Natural killer cell (primary cell): ENCODE data around the gene GNG3. TPM values are rescaled to one million over a fixed set of nuclear protein-coding genes. Genes with fewer than 3 reads are reported as not detected.
A peak's percentile ranks its signal among the peaks of the same experiment; 100 is the strongest.

ENCODE experiments used
- ATAC-seq, 3 donors: fragments of 150-1000 bp in 2 of 3; fragments of 200-7000 bp in 1 of 3; cut with Tn5 transposase; 1 replicate in 1 of 3; 2 replicates in 2 of 3; pipeline ENCODE4 v1.10.0; 2021; ENCODE audit warnings: mild to moderate bottlenecking in 2 of 3, moderate library complexity in 2 of 3
- DNase-seq, 2 donors: peaks; one replicate each; pipeline versions ENCODE4 v3.0.0 to v3.0.0-alpha.2; 2013 to 2021; ENCODE audit warnings: mixed read lengths in 1 of 2
- H3K27ac ChIP-seq: one replicate; pipeline ENCODE4 v1.5.1; 2013; ENCODE audit warnings: mild to moderate bottlenecking, low read length
- H3K27me3 ChIP-seq: one replicate; pipeline ENCODE4 v1.6.1; 2013; ENCODE audit warnings: low read length; ENCODE audit not compliant: control insufficient read depth, insufficient read depth
- H3K36me3 ChIP-seq: one replicate; pipeline ENCODE4 v1.6.1; 2013; ENCODE audit warnings: low read length; ENCODE audit not compliant: control insufficient read depth, insufficient read depth
- H3K4me1 ChIP-seq: one replicate; pipeline ENCODE4 v1.6.1; 2013; ENCODE audit warnings: low read length; ENCODE audit not compliant: control insufficient read depth, insufficient read depth
- H3K4me3 ChIP-seq: one replicate; pipeline ENCODE4 v1.5.1; 2013; ENCODE audit warnings: low read length
- H3K9me3 ChIP-seq: one replicate; pipeline ENCODE4 v1.6.1; 2013; ENCODE audit warnings: low read length; ENCODE audit not compliant: control insufficient read depth, insufficient read depth
- H3K27ac Mint-ChIP-seq, 2 donors: one replicate each; pipeline ENCODE4 v1.8.0; 2022; ENCODE audit warnings: mild to moderate bottlenecking in 2 of 2, mixed read lengths in 2 of 2, moderate library complexity in 1 of 2
- H3K27me3 Mint-ChIP-seq, 2 donors: one replicate each; pipeline ENCODE4 v1.8.0; 2022; ENCODE audit warnings: low read depth in 2 of 2, mixed read lengths in 2 of 2
- H3K36me3 Mint-ChIP-seq: one replicate; pipeline ENCODE4 v1.8.0; 2022; ENCODE audit warnings: mixed read lengths
- H3K4me1 Mint-ChIP-seq, 2 donors: one replicate each; pipeline ENCODE4 v1.8.0; 2022; ENCODE audit warnings: mixed read lengths in 2 of 2
- H3K4me3 Mint-ChIP-seq: one replicate; pipeline ENCODE4 v1.8.0; 2022; ENCODE audit warnings: mild to moderate bottlenecking, moderate library complexity, mixed read lengths
- H3K9me3 Mint-ChIP-seq, 2 donors: one replicate each; pipeline ENCODE4 v1.8.0; 2022; ENCODE audit warnings: mixed read lengths in 2 of 2
- CTCF ChIP-seq: fragments of 200-600 bp; IDR thresholded peaks from one replicate; pipeline ENCODE4 v1.8.0; 2022; ENCODE audit warnings: antibody characterized with exemption
- WGBS: methylation state at CpG from one replicate; pipeline ENCODE4 v1.1.7; 2013; ENCODE audit warnings: missing lambda C conversion rate; ENCODE audit not compliant: insufficient coverage; 5-methylcytosine and 5-hydroxymethylcytosine counted together
- intact Hi-C: fragments of 100-400 bp; cut with micrococcal nuclease; formaldehyde crosslinking; loops from one replicate; pipeline ENCODE4 v1.14.2; 2022
- total RNA-seq, 4 donors: library from RNA; stranded (reverse); fragments of 120-200 nt in 1 of 4; gene quantifications; one replicate each; pipeline versions ENCODE4 v1.2.3 to v1.2.4, GENCODE V29; 2013 to 2022

GNG3 gene
- total RNA-seq, 3 donors from 2014 or later (not counting 1 experiment from before 2014, with no cell fraction given): not detected

- H3K27me3 ChIP-seq: no peaks in the 10 kb centered on the region
- TF ChIP-seq CTCF: no peak
- DNase-seq (peak; percentile 93 to 99), ATAC-seq (peak; percentile 75 to 93 (median 82))
- Mint-ChIP-seq H3K4me1 (peaks cover 36 to 55% of the 10 kb centered on the region in 2 donors), H3K9me3 (no peaks in the 10 kb centered on the region), H3K27me3 (no peaks in the 10 kb centered on the region), H3K4me3 (peak overlapping the region; percentile 97), H3K36me3 (no peaks in the 10 kb centered on the region), H3K27ac (peak overlapping the region; percentile 98 to 99)
- WGBS: under 1% methylated on average over 47 of the region's 47 CpGs
- intact Hi-C loops: loop anchor here (1.0 to 5.0 kb wide), 6 partner anchors 18 to 137 kb away; partner anchors contain the start of genes EEF1G, EML3, HNRNPUL2 and LBHD1
- peak overlapping the region; percentile 95 for H3K27ac ChIP-seq
- H3K36me3 ChIP-seq: peaks cover 20% of the 10 kb centered on the region
- H3K4me1 ChIP-seq: peaks cover 50% of the 10 kb centered on the region
- no peaks in the 10 kb centered on the region for H3K9me3 ChIP-seq
- H3K4me3 ChIP-seq: peak overlapping the region; percentile 72
Measured at GRCh38 chr11:62709247-62710000, 1.9 kb downstream of the GNG3 start.

- no peak for TF ChIP-seq CTCF
- peaks cover 50% of the 10 kb centered on the region for H3K4me1 ChIP-seq
- no peaks in the 10 kb centered on the region for H3K9me3 ChIP-seq
- no peaks in the 10 kb centered on the region for H3K36me3 Mint-ChIP-seq
- DNase-seq (no peak), ATAC-seq (no peak)
- H3K27me3 Mint-ChIP-seq: no peaks in the 10 kb centered on the region
- WGBS: 62% methylated on average over 7 of the region's 7 CpGs
- peaks cover 25% of the 10 kb centered on the region for H3K36me3 ChIP-seq
- H3K27ac ChIP-seq: peak overlapping the region; percentile 95
- H3K9me3 Mint-ChIP-seq: no peaks in the 10 kb centered on the region
- H3K4me3 ChIP-seq: peak overlapping the region; percentile 72
- peak overlapping the region; percentile 97 for H3K4me3 Mint-ChIP-seq
- peaks cover 36 to 54% of the 10 kb centered on the region in 2 donors for H3K4me1 Mint-ChIP-seq
- intact Hi-C loops: no loop called here
- H3K27me3 ChIP-seq: no peaks in the 10 kb centered on the region
- H3K27ac Mint-ChIP-seq: peak overlapping the region; percentile 98 to 99
Measured at GRCh38 chr11:62710001-62710345, 2.5 kb downstream of the GNG3 start.

- WGBS: 88% methylated on average over 6 of the region's 6 CpGs
- Mint-ChIP-seq H3K4me1 (peaks cover 21 to 39% of the 10 kb centered on the region in 2 donors), H3K4me3 (peak overlapping the region; percentile 4), H3K27me3 (no peaks in the 10 kb centered on the region), H3K9me3 (no peaks in the 10 kb centered on the region), H3K27ac (peak overlapping the region; percentile 66 to 72), H3K36me3 (peaks cover 8% of the 10 kb centered on the region)
- ATAC-seq: no peak
- Histone ChIP-seq H3K4me3 (no peak overlapping the region), H3K27me3 (no peaks in the 10 kb centered on the region), H3K36me3 (peaks cover 48% of the 10 kb centered on the region), H3K9me3 (no peaks in the 10 kb centered on the region), H3K27ac (no peak overlapping the region), H3K4me1 (peaks cover 29% of the 10 kb centered on the region)
- intact Hi-C loops: no loop called here
- no peak for TF ChIP-seq CTCF
- no peak for DNase-seq
Measured at GRCh38 chr11:62712276-62712812, 4.9 kb downstream of the GNG3 start.
